H1 (cell line): ENCODE data around the gene VPS37D. TPM values are rescaled to one million over a fixed set of nuclear protein-coding genes. Genes with fewer than 3 reads are reported as not detected.

Experiments used
- CTCF ChIA-PET: fragments of 300-600 bp; sonication (Branson Sonifier 250); formaldehyde crosslinking; loops from one replicate; lab custom pipeline; 2021; ENCODE audit not compliant: partially characterized antibody; lab: Charles Lee
- POLR2A ChIA-PET: fragments of 300-600 bp; sonication (Branson Sonifier 250); formaldehyde crosslinking; loops from one replicate; lab custom pipeline; 2021; ENCODE audit warnings: inconsistent platforms; ENCODE audit not compliant: partially characterized antibody; lab: Charles Lee
- DNase-seq, 2 experiments: peaks; one replicate each; pipeline versions ENCODE4 v3.0.0 to v3.0.0-alpha.2; 2010 to 2022; ENCODE audit warnings: low spot score in 2 of 2, low read depth in 1 of 2, mixed read lengths in 1 of 2
- FAIRE-seq: peaks from 2 replicates; lab custom pipeline; 2011; peaks lifted over from hg19 to GRCh38; lab: Jason Lieb, UNC
- H2AFZ ChIP-seq: 2 replicates; pipeline ENCODE4 v1.8.1; 2012; ENCODE audit warnings: low read length, inconsistent platforms
- H2AK5ac ChIP-seq: 2 replicates; pipeline ENCODE4 v1.6.1; 2013; ENCODE audit warnings: low read depth, low read length
- H2BK120ac ChIP-seq: replicated peaks from 2 replicates; pipeline ENCODE3; 2013; ENCODE audit warnings: low read depth, low read length, inconsistent platforms
- H2BK12ac ChIP-seq: 2 replicates; pipeline ENCODE4 v1.6.1; 2013; ENCODE audit warnings: low read depth, low read length
- H2BK15ac ChIP-seq: 2 replicates; pipeline ENCODE4 v1.6.1; 2013; ENCODE audit warnings: low read length
- H2BK20ac ChIP-seq: 2 replicates; pipeline ENCODE4 v1.6.1; 2013; ENCODE audit warnings: low read length
- H2BK5ac ChIP-seq: 2 replicates; pipeline ENCODE4 v1.6.1; 2013; ENCODE audit warnings: low read depth, low read length
- H3K14ac ChIP-seq: 2 replicates; pipeline ENCODE4 v1.6.1; 2013; ENCODE audit warnings: inconsistent platforms; ENCODE audit not compliant: insufficient read length
- H3K18ac ChIP-seq: 2 replicates; pipeline ENCODE4 v1.6.1; 2013; ENCODE audit warnings: low read length; ENCODE audit errors: extremely low read depth
- H3K23ac ChIP-seq: 2 replicates; pipeline ENCODE4 v1.6.1; 2013; ENCODE audit warnings: inconsistent platforms; ENCODE audit not compliant: insufficient read length
- H3K23me2 ChIP-seq: 2 replicates; pipeline ENCODE4 v1.6.1; 2013; ENCODE audit warnings: low read depth, low read length
- H3K27ac ChIP-seq: 2 replicates; pipeline ENCODE4 v1.6.1; 2011; ENCODE audit warnings: low read depth, low read length, inconsistent platforms
- H3K27me3 ChIP-seq, 4 experiments: replicated peaks in 1 of 4; 1 replicate in 1 of 4; 2 replicates in 3 of 4; pipeline versions ENCODE4 v1.6.1 to v1.8.1; 2011 to 2013; ENCODE audit warnings: low read length in 3 of 4, mild to moderate bottlenecking in 3 of 4, inconsistent platforms in 2 of 4, mixed read lengths in 2 of 4, moderate library complexity in 1 of 4; ENCODE audit not compliant: control insufficient read depth in 3 of 4, insufficient read depth in 3 of 4; ENCODE audit errors: extremely low read depth in 1 of 4
- H3K36me3 ChIP-seq, 4 experiments: 2 replicates each; pipeline versions ENCODE4 v1.6.1 to v1.8.1; 2011 to 2013; ENCODE audit warnings: mild to moderate bottlenecking in 4 of 4, low read length in 3 of 4, moderate library complexity in 2 of 4, control low read depth in 1 of 4, inconsistent platforms in 1 of 4; ENCODE audit not compliant: insufficient read depth in 4 of 4, control insufficient read depth in 2 of 4
- H3K4ac ChIP-seq: replicated peaks from 2 replicates; pipeline ENCODE3; 2013; ENCODE audit warnings: low read length, low read depth, mixed read lengths, inconsistent platforms; ENCODE audit not compliant: insufficient read length
- H3K4me1 ChIP-seq, 4 experiments: replicated peaks in 1 of 4; 1 replicate in 1 of 4; 2 replicates in 3 of 4; pipeline versions ENCODE4 v1.6.1 to v1.8.1; 2011 to 2013; ENCODE audit warnings: low read length in 3 of 4, inconsistent platforms in 2 of 4, mixed read lengths in 1 of 4; ENCODE audit not compliant: insufficient read depth in 4 of 4, control insufficient read depth in 3 of 4
- H3K4me2 ChIP-seq, 2 experiments: 2 replicates each; pipeline versions ENCODE4 v1.6.1 to v1.8.1; 2011 to 2013; ENCODE audit warnings: low read depth in 2 of 2, low read length in 2 of 2, control low read depth in 1 of 2, inconsistent platforms in 1 of 2, mild to moderate bottlenecking in 1 of 2; ENCODE audit not compliant: insufficient read depth in 1 of 2
- H3K4me3 ChIP-seq, 4 experiments: fragments of 200-600, 300-600 bp in 1 of 4; sonication (generic), shearing (Covaris generic), sonication (Bioruptor Twin) in 1 of 4; 2 replicates each; pipeline versions ENCODE4 v1.5.1 to v1.8.1; 2011 to 2016; ENCODE audit warnings: low read length in 4 of 4, low read depth in 3 of 4, control low read depth in 2 of 4, inconsistent platforms in 2 of 4, mild to moderate bottlenecking in 2 of 4, mixed read lengths in 1 of 4, moderate library complexity in 1 of 4; ENCODE audit not compliant: insufficient read depth in 2 of 4; ENCODE audit errors: extremely low read depth in 1 of 4
- H3K56ac ChIP-seq: replicated peaks from 2 replicates; pipeline ENCODE3; 2013; ENCODE audit warnings: low read depth, mild to moderate bottlenecking, mixed read lengths, low read length, inconsistent platforms; ENCODE audit not compliant: insufficient read length
- H3K79me1 ChIP-seq: 2 replicates; pipeline ENCODE4 v1.6.1; 2013; ENCODE audit warnings: low read depth, low read length, control low read depth
- H3K79me2 ChIP-seq, 2 experiments: 2 replicates each; pipeline versions ENCODE4 v1.6.1 to v1.8.1; 2012 to 2013; ENCODE audit warnings: low read length in 2 of 2, mild to moderate bottlenecking in 2 of 2, inconsistent platforms in 1 of 2; ENCODE audit not compliant: insufficient read depth in 2 of 2, control insufficient read depth in 1 of 2
- H3K9ac ChIP-seq, 4 experiments: replicated peaks in 1 of 4; 1 replicate in 1 of 4; 2 replicates in 3 of 4; pipeline versions ENCODE4 v1.6.1 to v1.8.1; 2011 to 2013; ENCODE audit warnings: low read depth in 3 of 4, low read length in 3 of 4, control low read depth in 2 of 4, mild to moderate bottlenecking in 2 of 4, moderate library complexity in 2 of 4, inconsistent platforms in 1 of 4; ENCODE audit errors: extremely low read depth in 1 of 4
- H3K9me3 ChIP-seq, 2 experiments: 2 replicates each; pipeline versions ENCODE4 v1.6.1 to v1.8.1; 2012 to 2013; ENCODE audit warnings: mild to moderate bottlenecking in 2 of 2, moderate library complexity in 2 of 2, control low read depth in 1 of 2, inconsistent platforms in 1 of 2, low read depth in 1 of 2, low read length in 1 of 2, mixed read lengths in 1 of 2; ENCODE audit not compliant: insufficient read depth in 2 of 2
- H4K20me1 ChIP-seq, 2 experiments: replicated peaks in 1 of 2; 2 replicates each; pipeline versions ENCODE3 to v1.8.1; 2011 to 2013; ENCODE audit warnings: inconsistent platforms in 2 of 2, low read length in 2 of 2, mild to moderate bottlenecking in 1 of 2; ENCODE audit not compliant: insufficient read depth in 2 of 2, control insufficient read depth in 1 of 2
- H4K5ac ChIP-seq: 2 replicates; pipeline ENCODE4 v1.6.1; 2013; ENCODE audit warnings: low read length, low read depth, mixed read lengths, inconsistent platforms; ENCODE audit not compliant: insufficient read length
- H4K8ac ChIP-seq: 2 replicates; pipeline ENCODE4 v1.8.0; 2013; ENCODE audit warnings: mild to moderate bottlenecking, moderate library complexity, low read length, inconsistent platforms; ENCODE audit not compliant: insufficient read depth; ENCODE audit errors: extremely low read depth
- H4K91ac ChIP-seq: replicated peaks from 2 replicates; pipeline ENCODE3; 2013; ENCODE audit warnings: low read length, mixed read lengths, inconsistent platforms; ENCODE audit not compliant: insufficient read length
- CBX8 ChIP-seq: fragments of 300-800, 300-1000 bp; sonication (generic); IDR thresholded peaks from 2 replicates; pipeline ENCODE4 v1.7.1; 2016; ENCODE audit warnings: low read depth, low read length, borderline replicate concordance
- CTBP2 ChIP-seq: IDR thresholded peaks from 2 replicates; pipeline ENCODE4 v1.7.0; 2011; ENCODE audit warnings: borderline replicate concordance, mild to moderate bottlenecking, moderate library complexity, mixed read lengths, low read length; ENCODE audit not compliant: insufficient read depth, insufficient read length
- EGR1 ChIP-seq: IDR thresholded peaks from 2 replicates; pipeline ENCODE4 v1.6.1; 2011; ENCODE audit warnings: low read depth, low read length, borderline replicate concordance
- EP300 ChIP-seq, 2 experiments: IDR thresholded peaks; 1 replicate in 1 of 2; 2 replicates in 1 of 2; pipeline ENCODE4 v1.6.1; 2011 to 2012; ENCODE audit warnings: low read depth in 2 of 2, low read length in 2 of 2, mild to moderate bottlenecking in 2 of 2, borderline replicate concordance in 1 of 2, inconsistent platforms in 1 of 2, moderate library complexity in 1 of 2
- FOSL1 ChIP-seq: IDR thresholded peaks from 2 replicates; pipeline ENCODE4 v1.6.1; 2011; ENCODE audit warnings: mild to moderate bottlenecking, low read depth, low read length, moderate library complexity; ENCODE audit not compliant: insufficient read depth
- GABPA ChIP-seq: IDR thresholded peaks from 2 replicates; pipeline ENCODE4 v1.6.1; 2011; ENCODE audit warnings: mild to moderate bottlenecking, low read length, moderate library complexity, borderline replicate concordance; ENCODE audit not compliant: insufficient read depth
- JUN ChIP-seq: IDR thresholded peaks from 2 replicates; pipeline ENCODE4 v1.6.1; 2011; ENCODE audit warnings: low read depth, mild to moderate bottlenecking, improper control_type of control experiment, low read length
- SIRT6 ChIP-seq: IDR thresholded peaks from one replicate; pipeline ENCODE4 v1.7.1; 2012; ENCODE audit warnings: low read length, inconsistent platforms
- SRF ChIP-seq: IDR thresholded peaks from 2 replicates; pipeline ENCODE4 v1.6.1; 2011; ENCODE audit warnings: mild to moderate bottlenecking, low read depth, low read length, moderate library complexity
- SUZ12 ChIP-seq: fragments of 200-600 bp; sonication (generic); IDR thresholded peaks from 2 replicates; pipeline ENCODE4 v1.6.1; 2012; ENCODE audit warnings: mild to moderate bottlenecking, inconsistent platforms, low read length, moderate library complexity, mixed read lengths
- TAF7 ChIP-seq: optimal IDR thresholded peaks from 2 replicates; pipeline ENCODE3; 2011; ENCODE audit warnings: low read depth, mild to moderate bottlenecking, inconsistent platforms, low read length, moderate library complexity, borderline replicate concordance
- TBP ChIP-seq: IDR thresholded peaks from 2 replicates; pipeline ENCODE4 v1.6.1; 2011; ENCODE audit warnings: low read depth, low read length, improper control_type of control experiment
- WGBS, 2 experiments: shearing (Covaris generic) in 1 of 2; methylation state at CpG; one replicate each; pipeline versions ENCODE4 v1.1.6 to v1.1.7; 2013 to 2015; ENCODE audit warnings: low lambda C conversion rate in 2 of 2, mixed read lengths in 2 of 2, inconsistent platforms in 1 of 2, low coverage in 1 of 2, missing lambda C conversion rate in 1 of 2; ENCODE audit not compliant: insufficient replicate concordance in 2 of 2, insufficient coverage in 1 of 2, insufficient read length in 1 of 2; ENCODE audit errors: extremely low coverage in 1 of 2, missing lambda C conversion rate in 1 of 2; 5-methylcytosine and 5-hydroxymethylcytosine counted together
- polyA plus RNA-seq, 7 experiments: library from polyadenylated mRNA; depleted of rRNA in 3 of 7; stranded (reverse) in 5 of 7; unstranded in 2 of 7; fragments of >200 nt in 5 of 7; fragments of 200-250 nt in 2 of 7; gene quantifications; 1 replicate in 5 of 7; 2 replicates in 1 of 7; 4 replicates in 1 of 7; pipeline versions ENCODE4 v1.2.1 to v1.2.3, GENCODE V29; 2011 to 2013; ENCODE audit warnings: missing spikeins in 2 of 7, mixed read lengths in 2 of 7
- total RNA-seq: library from RNA; stranded (reverse); fragmentation: NEBNext Ultra II Directional; extraction: Animal tissue kit (Norgen Biotek cat#: 25700); gene quantifications from 2 replicates; pipeline ENCODE4 v1.2.1, GENCODE V29; 2021

Gene VPS37D
- total and polyA plus RNA-seq, 2 of the 8 experiments (the other 6 are each of a cell fraction or from before 2014, with no cell fraction given), result 3.4 to 5.0 TPM

- TF ChIP-seq JUN, result no peak
- TF ChIP-seq FOSL1, result no peak
- TF ChIP-seq EP300 (IDR thresholded peaks at IDR 0.05; ENCODE audit: borderline replicate concordance in 1 of 2, low read depth in 2 of 2, low read length in 2 of 2), result no peak
- TF ChIP-seq GABPA, result no peak
- TF ChIP-seq CTBP2, result no peak
- no peak for TF ChIP-seq TBP
- no peak for TF ChIP-seq SRF
- TF ChIP-seq TAF7, result no peak
- TF ChIP-seq EGR1, result no peak
- no peak for TF ChIP-seq SIRT6
- no peak for TF ChIP-seq SUZ12
- TF ChIP-seq CBX8, result no peak
- Histone ChIP-seq H4K20me1 (no peaks in the 10 kb centered on the region), H3K14ac (no peak overlapping the region), H3K4ac (no peak overlapping the region), H2BK15ac (0 out of 2 replicates have a peak overlapping the region, but pooled peaks have one; percentile 81), H3K56ac (no peak overlapping the region), H2AFZ (no peak overlapping the region), H2BK120ac (no peak overlapping the region), H3K27ac (no peak overlapping the region), H2AK5ac (no peak overlapping the region), H4K8ac (no peak overlapping the region), H3K9me3 (no peaks in the 10 kb centered on the region), H3K23ac (no peak overlapping the region), H3K27me3 (no peaks in the 10 kb centered on the region; a peak in 2 of 7 replicates), H3K23me2 (peaks cover 5% of the 10 kb centered on the region; the same call in 1 of the 2 replicates), H3K4me3 (peak overlapping the region in 2 of 4 experiments; percentile 37 to 63; a peak in 4 of 8 replicates), H3K79me2 (no peaks in the 10 kb centered on the region), H4K91ac (no peak overlapping the region), H3K9ac (no peak overlapping the region), H3K79me1 (0 out of 2 replicates have a peak, but pooled peaks cover 3% of the 10 kb centered on the region), H3K4me1 (peaks cover 0 to 20% (median 9%) of the 10 kb centered on the region in 4 experiments; a peak in 6 of 7 replicates), H2BK12ac (peak overlapping the region; percentile 50; the same call in 1 of the 2 replicates), H3K4me2 (peak overlapping the region; percentile 76 to 87), H2BK20ac (no peak overlapping the region), H2BK5ac (no peak overlapping the region), H4K5ac (no peak overlapping the region), H3K18ac (no peak overlapping the region), H3K36me3 (no peaks in the 10 kb centered on the region)
- FAIRE-seq, result no peak
- 67% methylated on average over 2 of the region's 5 CpGs; no CpG with 5 or more reads in 1 of the 2 experiments for WGBS, 2 experiments
- no peak for DNase-seq
- ChIA-PET POLR2A (interaction anchor here (0.6 to 2.1 kb wide), 9 partner anchors 14 to 147 kb away, joined by 3 to 6 read pairs (median 3); partner anchors contain the start of gene BAZ1B), CTCF (interaction anchor here (0.7 to 9.1 kb wide), 15 partner anchors 11 to 127 kb away, joined by 3 to 72 read pairs (median 4); no protein-coding TSS in a partner anchor)
Measured at GRCh38 chr7:73668886-73669230, 1.2 kb downstream of the VPS37D start.
